Fibroblast of lung (primary cell): Measurements from ENCODE around the gene CREBRF.

ENCODE experiments used
- EZH2 ChIP-seq: IDR thresholded peaks from 2 replicates; pipeline ENCODE4 v1.5.1; 2012; ENCODE audit warnings: low read length, control low read depth, mild to moderate bottlenecking; ENCODE audit errors: missing control alignments
- TF ChIP-seq, protein P1 (sequence below), 2 donors: IDR thresholded peaks in 1 of 2; conservative IDR thresholded peaks in 1 of 2; 1 replicate in 1 of 2; 2 replicates in 1 of 2; pipeline ENCODE4 v1.5.1; 2011 to 2012; ENCODE audit warnings: low read length in 2 of 2, control low read depth in 1 of 2, inconsistent platforms in 1 of 2, low read depth in 1 of 2, mild to moderate bottlenecking in 1 of 2

DNA sequence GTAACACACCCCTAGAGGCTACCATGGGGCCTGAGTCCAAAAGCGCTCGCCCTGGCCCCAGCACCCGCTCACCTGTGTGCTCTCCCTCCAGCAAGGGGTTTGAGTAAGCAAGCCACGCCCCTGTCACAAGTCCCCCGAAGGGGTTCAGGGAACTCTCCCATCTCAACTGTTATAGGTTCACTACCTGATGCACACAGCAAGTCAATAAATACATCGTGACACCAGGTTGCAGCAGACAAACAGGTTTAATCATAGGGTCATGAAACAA lies 8.4 kb upstream of the CREBRF start:
- TF ChIP-seq, protein P1, sequence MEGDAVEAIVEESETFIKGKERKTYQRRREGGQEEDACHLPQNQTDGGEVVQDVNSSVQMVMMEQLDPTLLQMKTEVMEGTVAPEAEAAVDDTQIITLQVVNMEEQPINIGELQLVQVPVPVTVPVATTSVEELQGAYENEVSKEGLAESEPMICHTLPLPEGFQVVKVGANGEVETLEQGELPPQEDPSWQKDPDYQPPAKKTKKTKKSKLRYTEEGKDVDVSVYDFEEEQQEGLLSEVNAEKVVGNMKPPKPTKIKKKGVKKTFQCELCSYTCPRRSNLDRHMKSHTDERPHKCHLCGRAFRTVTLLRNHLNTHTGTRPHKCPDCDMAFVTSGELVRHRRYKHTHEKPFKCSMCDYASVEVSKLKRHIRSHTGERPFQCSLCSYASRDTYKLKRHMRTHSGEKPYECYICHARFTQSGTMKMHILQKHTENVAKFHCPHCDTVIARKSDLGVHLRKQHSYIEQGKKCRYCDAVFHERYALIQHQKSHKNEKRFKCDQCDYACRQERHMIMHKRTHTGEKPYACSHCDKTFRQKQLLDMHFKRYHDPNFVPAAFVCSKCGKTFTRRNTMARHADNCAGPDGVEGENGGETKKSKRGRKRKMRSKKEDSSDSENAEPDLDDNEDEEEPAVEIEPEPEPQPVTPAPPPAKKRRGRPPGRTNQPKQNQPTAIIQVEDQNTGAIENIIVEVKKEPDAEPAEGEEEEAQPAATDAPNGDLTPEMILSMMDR (conservative IDR thresholded peaks at IDR 0.05 in 1 of 2, IDR thresholded peaks at IDR 0.05 in 1 of 2; ENCODE audit: low read depth in 1 of 2, low read length in 2 of 2), result no peak
- TF ChIP-seq EZH2, result no peak
